Neural progenitor cell (in vitro differentiated cells): ENCODE data around the gene FOXO4.

ENCODE experiments used
- EZH2 ChIP-seq: fragments of 200-600 bp; sonication (generic); IDR thresholded peaks from 2 replicates; pipeline ENCODE4 v1.6.1; 2017; ENCODE audit warnings: antibody characterized with exemption, mild to moderate bottlenecking, moderate library complexity
- TF ChIP-seq, protein P1 (sequence below): fragments of 200-600 bp; sonication (generic); IDR thresholded peaks from 2 replicates; pipeline ENCODE4 v1.5.1; 2017; ENCODE audit warnings: antibody characterized with exemption, mild to moderate bottlenecking

- TF ChIP-seq, protein P1, sequence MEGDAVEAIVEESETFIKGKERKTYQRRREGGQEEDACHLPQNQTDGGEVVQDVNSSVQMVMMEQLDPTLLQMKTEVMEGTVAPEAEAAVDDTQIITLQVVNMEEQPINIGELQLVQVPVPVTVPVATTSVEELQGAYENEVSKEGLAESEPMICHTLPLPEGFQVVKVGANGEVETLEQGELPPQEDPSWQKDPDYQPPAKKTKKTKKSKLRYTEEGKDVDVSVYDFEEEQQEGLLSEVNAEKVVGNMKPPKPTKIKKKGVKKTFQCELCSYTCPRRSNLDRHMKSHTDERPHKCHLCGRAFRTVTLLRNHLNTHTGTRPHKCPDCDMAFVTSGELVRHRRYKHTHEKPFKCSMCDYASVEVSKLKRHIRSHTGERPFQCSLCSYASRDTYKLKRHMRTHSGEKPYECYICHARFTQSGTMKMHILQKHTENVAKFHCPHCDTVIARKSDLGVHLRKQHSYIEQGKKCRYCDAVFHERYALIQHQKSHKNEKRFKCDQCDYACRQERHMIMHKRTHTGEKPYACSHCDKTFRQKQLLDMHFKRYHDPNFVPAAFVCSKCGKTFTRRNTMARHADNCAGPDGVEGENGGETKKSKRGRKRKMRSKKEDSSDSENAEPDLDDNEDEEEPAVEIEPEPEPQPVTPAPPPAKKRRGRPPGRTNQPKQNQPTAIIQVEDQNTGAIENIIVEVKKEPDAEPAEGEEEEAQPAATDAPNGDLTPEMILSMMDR = no peak
- no peak for TF ChIP-seq EZH2
Measured at GRCh38 chrX:71098951-71099506, 3.4 kb downstream of the FOXO4 start.
